Vagina (tissue), 2 donors: ENCODE results near the gene TTLL5.

Experiments used
- POLR2AphosphoS5 ChIP-seq, 2 donors: sonication (generic); formaldehyde crosslinking; IDR thresholded peaks; one replicate each; pipeline ENCODE4 v1.9.0; 2017; ENCODE audit warnings: antibody characterized with exemption in 2 of 2, mild to moderate bottlenecking in 2 of 2, low read depth in 1 of 2; ENCODE audit not compliant: insufficient read depth in 1 of 2
- TF ChIP-seq, protein P1 (sequence below), 3 experiments: fragments of 450-650 bp in 2 of 3; fragments of 200-600 bp in 1 of 3; sonication (generic) in 1 of 3; IDR thresholded peaks; one replicate each; pipeline ENCODE4 v1.5.1; 2017 to 2019; ENCODE audit warnings: antibody characterized with exemption in 3 of 3, mild to moderate bottlenecking in 2 of 3, moderate library complexity in 2 of 3

DNA sequence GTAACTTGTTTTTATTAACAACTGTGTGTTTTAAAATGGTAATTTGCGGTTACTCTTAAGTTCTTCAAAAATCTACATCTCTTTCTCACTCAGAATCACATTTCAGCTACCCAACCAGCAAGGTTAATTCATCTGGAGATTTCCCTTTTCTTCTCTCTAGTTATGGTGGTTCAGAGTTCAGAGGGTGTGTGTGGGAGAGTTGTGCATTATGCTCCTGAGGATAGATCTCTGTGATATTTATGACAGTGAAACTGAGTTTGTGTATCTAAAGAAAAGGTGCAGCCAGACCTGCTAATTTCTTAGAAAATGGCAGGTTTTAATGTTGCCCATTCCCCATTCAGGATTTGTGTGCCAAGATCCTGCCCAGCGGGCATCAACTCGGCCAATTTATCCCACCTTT is 73.8 kb downstream of the TTLL5 start:
- TF ChIP-seq, protein P1, sequence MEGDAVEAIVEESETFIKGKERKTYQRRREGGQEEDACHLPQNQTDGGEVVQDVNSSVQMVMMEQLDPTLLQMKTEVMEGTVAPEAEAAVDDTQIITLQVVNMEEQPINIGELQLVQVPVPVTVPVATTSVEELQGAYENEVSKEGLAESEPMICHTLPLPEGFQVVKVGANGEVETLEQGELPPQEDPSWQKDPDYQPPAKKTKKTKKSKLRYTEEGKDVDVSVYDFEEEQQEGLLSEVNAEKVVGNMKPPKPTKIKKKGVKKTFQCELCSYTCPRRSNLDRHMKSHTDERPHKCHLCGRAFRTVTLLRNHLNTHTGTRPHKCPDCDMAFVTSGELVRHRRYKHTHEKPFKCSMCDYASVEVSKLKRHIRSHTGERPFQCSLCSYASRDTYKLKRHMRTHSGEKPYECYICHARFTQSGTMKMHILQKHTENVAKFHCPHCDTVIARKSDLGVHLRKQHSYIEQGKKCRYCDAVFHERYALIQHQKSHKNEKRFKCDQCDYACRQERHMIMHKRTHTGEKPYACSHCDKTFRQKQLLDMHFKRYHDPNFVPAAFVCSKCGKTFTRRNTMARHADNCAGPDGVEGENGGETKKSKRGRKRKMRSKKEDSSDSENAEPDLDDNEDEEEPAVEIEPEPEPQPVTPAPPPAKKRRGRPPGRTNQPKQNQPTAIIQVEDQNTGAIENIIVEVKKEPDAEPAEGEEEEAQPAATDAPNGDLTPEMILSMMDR (IDR thresholded peaks at IDR 0.05) = no peak
- no peak for TF ChIP-seq POLR2AphosphoS5 (IDR thresholded peaks at IDR 0.05; ENCODE audit: insufficient read depth in 1 of 2, low read depth in 1 of 2)
